HepG2 (cell line): ENCODE results near the gene PC. TPM values are rescaled to one million over a fixed set of nuclear protein-coding genes. Genes with fewer than 3 reads are reported as not detected.

Experiments used
- AFF4 ChIP-seq: sonication (generic); formaldehyde crosslinking; IDR thresholded peaks from 2 replicates; pipeline ENCODE4 v1.4.0; 2020; ENCODE audit warnings: missing genetic modification reagents
- DDIT3 ChIP-seq: sonication (generic); formaldehyde crosslinking; IDR thresholded peaks from 2 replicates; pipeline ENCODE4 v1.4.0; 2020; ENCODE audit warnings: mild to moderate bottlenecking, missing genetic modification reagents
- FOXK1 ChIP-seq: sonication (generic); formaldehyde crosslinking; IDR thresholded peaks from 2 replicates; pipeline ENCODE4 v1.4.0; 2020; ENCODE audit warnings: low read depth, missing genetic modification reagents, borderline replicate concordance
- NR2F6 ChIP-seq, 2 experiments: IDR thresholded peaks; 2 replicates each; pipeline ENCODE4 v1.6.1; 2016; ENCODE audit warnings: antibody characterized with exemption in 1 of 2, mild to moderate bottlenecking in 1 of 2
- YY1 ChIP-seq: IDR thresholded peaks from 2 replicates; pipeline ENCODE4 v1.6.1; 2011; ENCODE audit warnings: low read length, low read depth, moderate library complexity, mild to moderate bottlenecking; ENCODE audit not compliant: insufficient read depth, insufficient replicate concordance
- ZNF281 ChIP-seq: sonication (generic); formaldehyde crosslinking; IDR thresholded peaks from 2 replicates; pipeline ENCODE4 v1.4.0; 2020; ENCODE audit warnings: missing genetic modification reagents, borderline replicate concordance
- ZNF292 ChIP-seq: sonication (generic); formaldehyde crosslinking; IDR thresholded peaks from 2 replicates; pipeline ENCODE4 v1.8.1; 2022; ENCODE audit warnings: mild to moderate bottlenecking, low read depth, missing genetic modification reagents, borderline replicate concordance
- ZNF644 ChIP-seq: IDR thresholded peaks from 2 replicates; pipeline ENCODE4 v1.6.1; 2016; ENCODE audit warnings: low read depth
- polyA plus RNA-seq, 8 experiments: library from polyadenylated mRNA; depleted of rRNA in 3 of 8; stranded (reverse) in 7 of 8; unstranded in 1 of 8; fragments of >200 nt; fragmentation: Illumina TruSeq in 4 of 8; extraction: Trizol in 4 of 8; gene quantifications; 2 replicates each; pipeline versions ENCODE4 v1.2.1 to v1.2.3, GENCODE V29; 2011 to 2016; ENCODE audit warnings: low read depth in 4 of 8, missing spikeins in 1 of 8, mixed read lengths in 1 of 8; ENCODE audit not compliant: insufficient read depth in 1 of 8
- total RNA-seq, 5 experiments: library from RNA; depleted of rRNA; stranded (reverse); fragments of >200 nt; fragmentation: Illumina TruSeq; extraction: Trizol; gene quantifications; 2 replicates each; pipeline ENCODE4 v1.2.3, GENCODE V29; 2016; ENCODE audit warnings: low read depth in 1 of 5

The PC gene
- total and polyA plus RNA-seq, 2 of the 13 experiments (the other 11 are each of a cell fraction or from before 2014, with no cell fraction given) = 29.0 to 39.0 TPM

- TF ChIP-seq ZNF281 (CRISPR knock-in tag) (peak; percentile 66), ZNF292 (no peak), AFF4 (CRISPR knock-in tag) (no peak), NR2F6 (IDR thresholded peaks at IDR 0.05) (peak; percentile 51), NR2F6 (CRISPR knock-in tag; IDR thresholded peaks at IDR 0.05) (peak; percentile 51; the same call in 1 of the 2 replicates), YY1 (peak; percentile 78), DDIT3 (CRISPR knock-in tag) (no peak), FOXK1 (CRISPR knock-in tag) (peak; percentile 18; the same call in 1 of the 2 replicates), ZNF644 (CRISPR knock-in tag) (peak; percentile 64; the same call in 1 of the 2 replicates)
These were observed 8.2 kb upstream of the PC start (continued) for GRCh38 chr11:66966351-66966750.
